H1 (cell line): ENCODE data around the gene C1orf210. TPM values are rescaled to one million over a fixed set of nuclear protein-coding genes. Genes with fewer than 3 reads are reported as not detected.

ENCODE experiments used
- CTCF ChIA-PET: fragments of 300-600 bp; sonication (Branson Sonifier 250); formaldehyde crosslinking; loops from one replicate; lab custom pipeline; 2021; ENCODE audit not compliant: partially characterized antibody; lab: Charles Lee
- POLR2A ChIA-PET: fragments of 300-600 bp; sonication (Branson Sonifier 250); formaldehyde crosslinking; loops from one replicate; lab custom pipeline; 2021; ENCODE audit warnings: inconsistent platforms; ENCODE audit not compliant: partially characterized antibody; lab: Charles Lee
- DNase-seq, 2 experiments: peaks; one replicate each; pipeline versions ENCODE4 v3.0.0 to v3.0.0-alpha.2; 2010 to 2022; ENCODE audit warnings: low spot score in 2 of 2, low read depth in 1 of 2, mixed read lengths in 1 of 2
- FAIRE-seq: peaks from 2 replicates; lab custom pipeline; 2011; peaks lifted over from hg19 to GRCh38; lab: Jason Lieb, UNC
- H2AFZ ChIP-seq: 2 replicates; pipeline ENCODE4 v1.8.1; 2012; ENCODE audit warnings: low read length, inconsistent platforms
- H2AK5ac ChIP-seq: 2 replicates; pipeline ENCODE4 v1.6.1; 2013; ENCODE audit warnings: low read depth, low read length
- H2BK120ac ChIP-seq: replicated peaks from 2 replicates; pipeline ENCODE3; 2013; ENCODE audit warnings: low read depth, low read length, inconsistent platforms
- H2BK12ac ChIP-seq: 2 replicates; pipeline ENCODE4 v1.6.1; 2013; ENCODE audit warnings: low read depth, low read length
- H2BK15ac ChIP-seq: 2 replicates; pipeline ENCODE4 v1.6.1; 2013; ENCODE audit warnings: low read length
- H2BK20ac ChIP-seq: 2 replicates; pipeline ENCODE4 v1.6.1; 2013; ENCODE audit warnings: low read length
- H2BK5ac ChIP-seq: 2 replicates; pipeline ENCODE4 v1.6.1; 2013; ENCODE audit warnings: low read depth, low read length
- H3K14ac ChIP-seq: 2 replicates; pipeline ENCODE4 v1.6.1; 2013; ENCODE audit warnings: inconsistent platforms; ENCODE audit not compliant: insufficient read length
- H3K18ac ChIP-seq: 2 replicates; pipeline ENCODE4 v1.6.1; 2013; ENCODE audit warnings: low read length; ENCODE audit errors: extremely low read depth
- H3K23ac ChIP-seq: 2 replicates; pipeline ENCODE4 v1.6.1; 2013; ENCODE audit warnings: inconsistent platforms; ENCODE audit not compliant: insufficient read length
- H3K23me2 ChIP-seq: 2 replicates; pipeline ENCODE4 v1.6.1; 2013; ENCODE audit warnings: low read depth, low read length
- H3K27ac ChIP-seq: 2 replicates; pipeline ENCODE4 v1.6.1; 2011; ENCODE audit warnings: low read depth, low read length, inconsistent platforms
- H3K27me3 ChIP-seq, 4 experiments: replicated peaks in 1 of 4; 1 replicate in 1 of 4; 2 replicates in 3 of 4; pipeline versions ENCODE4 v1.6.1 to v1.8.1; 2011 to 2013; ENCODE audit warnings: low read length in 3 of 4, mild to moderate bottlenecking in 3 of 4, inconsistent platforms in 2 of 4, mixed read lengths in 2 of 4, moderate library complexity in 1 of 4; ENCODE audit not compliant: control insufficient read depth in 3 of 4, insufficient read depth in 3 of 4; ENCODE audit errors: extremely low read depth in 1 of 4
- H3K36me3 ChIP-seq, 4 experiments: 2 replicates each; pipeline versions ENCODE4 v1.6.1 to v1.8.1; 2011 to 2013; ENCODE audit warnings: mild to moderate bottlenecking in 4 of 4, low read length in 3 of 4, moderate library complexity in 2 of 4, control low read depth in 1 of 4, inconsistent platforms in 1 of 4; ENCODE audit not compliant: insufficient read depth in 4 of 4, control insufficient read depth in 2 of 4
- H3K4ac ChIP-seq: replicated peaks from 2 replicates; pipeline ENCODE3; 2013; ENCODE audit warnings: low read length, low read depth, mixed read lengths, inconsistent platforms; ENCODE audit not compliant: insufficient read length
- H3K4me1 ChIP-seq, 4 experiments: replicated peaks in 1 of 4; 1 replicate in 1 of 4; 2 replicates in 3 of 4; pipeline versions ENCODE4 v1.6.1 to v1.8.1; 2011 to 2013; ENCODE audit warnings: low read length in 3 of 4, inconsistent platforms in 2 of 4, mixed read lengths in 1 of 4; ENCODE audit not compliant: insufficient read depth in 4 of 4, control insufficient read depth in 3 of 4
- H3K4me2 ChIP-seq, 2 experiments: 2 replicates each; pipeline versions ENCODE4 v1.6.1 to v1.8.1; 2011 to 2013; ENCODE audit warnings: low read depth in 2 of 2, low read length in 2 of 2, control low read depth in 1 of 2, inconsistent platforms in 1 of 2, mild to moderate bottlenecking in 1 of 2; ENCODE audit not compliant: insufficient read depth in 1 of 2
- H3K4me3 ChIP-seq, 4 experiments: fragments of 200-600, 300-600 bp in 1 of 4; sonication (generic), shearing (Covaris generic), sonication (Bioruptor Twin) in 1 of 4; 2 replicates each; pipeline versions ENCODE4 v1.5.1 to v1.8.1; 2011 to 2016; ENCODE audit warnings: low read length in 4 of 4, low read depth in 3 of 4, control low read depth in 2 of 4, inconsistent platforms in 2 of 4, mild to moderate bottlenecking in 2 of 4, mixed read lengths in 1 of 4, moderate library complexity in 1 of 4; ENCODE audit not compliant: insufficient read depth in 2 of 4; ENCODE audit errors: extremely low read depth in 1 of 4
- H3K56ac ChIP-seq: replicated peaks from 2 replicates; pipeline ENCODE3; 2013; ENCODE audit warnings: low read depth, mild to moderate bottlenecking, mixed read lengths, low read length, inconsistent platforms; ENCODE audit not compliant: insufficient read length
- H3K79me1 ChIP-seq: 2 replicates; pipeline ENCODE4 v1.6.1; 2013; ENCODE audit warnings: low read depth, low read length, control low read depth
- H3K79me2 ChIP-seq, 2 experiments: 2 replicates each; pipeline versions ENCODE4 v1.6.1 to v1.8.1; 2012 to 2013; ENCODE audit warnings: low read length in 2 of 2, mild to moderate bottlenecking in 2 of 2, inconsistent platforms in 1 of 2; ENCODE audit not compliant: insufficient read depth in 2 of 2, control insufficient read depth in 1 of 2
- H3K9ac ChIP-seq, 4 experiments: replicated peaks in 1 of 4; 1 replicate in 1 of 4; 2 replicates in 3 of 4; pipeline versions ENCODE4 v1.6.1 to v1.8.1; 2011 to 2013; ENCODE audit warnings: low read depth in 3 of 4, low read length in 3 of 4, control low read depth in 2 of 4, mild to moderate bottlenecking in 2 of 4, moderate library complexity in 2 of 4, inconsistent platforms in 1 of 4; ENCODE audit errors: extremely low read depth in 1 of 4
- H3K9me3 ChIP-seq, 2 experiments: 2 replicates each; pipeline versions ENCODE4 v1.6.1 to v1.8.1; 2012 to 2013; ENCODE audit warnings: mild to moderate bottlenecking in 2 of 2, moderate library complexity in 2 of 2, control low read depth in 1 of 2, inconsistent platforms in 1 of 2, low read depth in 1 of 2, low read length in 1 of 2, mixed read lengths in 1 of 2; ENCODE audit not compliant: insufficient read depth in 2 of 2
- H4K20me1 ChIP-seq, 2 experiments: replicated peaks in 1 of 2; 2 replicates each; pipeline versions ENCODE3 to v1.8.1; 2011 to 2013; ENCODE audit warnings: inconsistent platforms in 2 of 2, low read length in 2 of 2, mild to moderate bottlenecking in 1 of 2; ENCODE audit not compliant: insufficient read depth in 2 of 2, control insufficient read depth in 1 of 2
- H4K5ac ChIP-seq: 2 replicates; pipeline ENCODE4 v1.6.1; 2013; ENCODE audit warnings: low read length, low read depth, mixed read lengths, inconsistent platforms; ENCODE audit not compliant: insufficient read length
- H4K8ac ChIP-seq: 2 replicates; pipeline ENCODE4 v1.8.0; 2013; ENCODE audit warnings: mild to moderate bottlenecking, moderate library complexity, low read length, inconsistent platforms; ENCODE audit not compliant: insufficient read depth; ENCODE audit errors: extremely low read depth
- H4K91ac ChIP-seq: replicated peaks from 2 replicates; pipeline ENCODE3; 2013; ENCODE audit warnings: low read length, mixed read lengths, inconsistent platforms; ENCODE audit not compliant: insufficient read length
- ASH2L ChIP-seq: fragments of 200-600, 300-600 bp; sonication (generic); IDR thresholded peaks from one replicate; pipeline ENCODE4 v1.7.1; 2017; ENCODE audit warnings: low read length
- GABPA ChIP-seq: IDR thresholded peaks from 2 replicates; pipeline ENCODE4 v1.6.1; 2011; ENCODE audit warnings: mild to moderate bottlenecking, low read length, moderate library complexity, borderline replicate concordance; ENCODE audit not compliant: insufficient read depth
- GTF2F1 ChIP-seq: IDR thresholded peaks from 2 replicates; pipeline ENCODE4 v1.6.1; 2012; ENCODE audit warnings: low read depth, low read length, improper control_type of control experiment, borderline replicate concordance
- HDAC6 ChIP-seq: IDR thresholded peaks from one replicate; pipeline ENCODE4 v1.7.1; 2012; ENCODE audit warnings: low read depth, mild to moderate bottlenecking, inconsistent platforms, low read length, moderate library complexity
- JUND ChIP-seq: IDR thresholded peaks from 2 replicates; pipeline ENCODE4 v1.6.1; 2011; ENCODE audit warnings: mild to moderate bottlenecking, improper control_type of control experiment, low read length
- NANOG ChIP-seq: IDR thresholded peaks from 2 replicates; pipeline ENCODE4 v1.6.1; 2011; ENCODE audit warnings: low read length, low read depth, mild to moderate bottlenecking, inconsistent platforms; ENCODE audit not compliant: insufficient read depth, poor library complexity, severe bottlenecking
- PHF8 ChIP-seq: fragments of 200-600 bp; sonication (generic); conservative IDR thresholded peaks from 2 replicates; pipeline ENCODE4 v1.7.1; 2012; ENCODE audit warnings: low read depth, mild to moderate bottlenecking, inconsistent platforms, low read length, moderate library complexity
- POLR2AphosphoS5 ChIP-seq: IDR thresholded peaks from 2 replicates; pipeline ENCODE4 v1.6.1; 2011; ENCODE audit warnings: low read depth, low read length
- POU5F1 ChIP-seq: IDR thresholded peaks from 2 replicates; pipeline ENCODE4 v1.6.1; 2011; ENCODE audit warnings: low read depth, mild to moderate bottlenecking, low read length, moderate library complexity
- RBBP5 ChIP-seq: IDR thresholded peaks from 2 replicates; pipeline ENCODE4 v1.7.1; 2012; ENCODE audit warnings: low read depth, mild to moderate bottlenecking, inconsistent platforms, low read length, moderate library complexity, borderline replicate concordance
- RFX5 ChIP-seq: IDR thresholded peaks from 2 replicates; pipeline ENCODE4 v1.6.1; 2011; ENCODE audit warnings: low read depth, low read length, improper control_type of control experiment, borderline replicate concordance
- SIN3A ChIP-seq, 2 experiments: IDR thresholded peaks in 1 of 2; conservative IDR thresholded peaks in 1 of 2; 2 replicates each; pipeline ENCODE4 v1.6.1; 2011 to 2012; ENCODE audit warnings: low read length in 2 of 2, improper control_type of control experiment in 1 of 2, low read depth in 1 of 2, mild to moderate bottlenecking in 1 of 2
- SUZ12 ChIP-seq: fragments of 200-600 bp; sonication (generic); IDR thresholded peaks from 2 replicates; pipeline ENCODE4 v1.6.1; 2012; ENCODE audit warnings: mild to moderate bottlenecking, inconsistent platforms, low read length, moderate library complexity, mixed read lengths
- TBP ChIP-seq: IDR thresholded peaks from 2 replicates; pipeline ENCODE4 v1.6.1; 2011; ENCODE audit warnings: low read depth, low read length, improper control_type of control experiment
- TEAD4 ChIP-seq: IDR thresholded peaks from 2 replicates; pipeline ENCODE4 v1.6.1; 2012; ENCODE audit warnings: low read depth, low read length, inconsistent platforms, mixed read lengths
- WGBS, 2 experiments: shearing (Covaris generic) in 1 of 2; methylation state at CpG; one replicate each; pipeline versions ENCODE4 v1.1.6 to v1.1.7; 2013 to 2015; ENCODE audit warnings: low lambda C conversion rate in 2 of 2, mixed read lengths in 2 of 2, inconsistent platforms in 1 of 2, low coverage in 1 of 2, missing lambda C conversion rate in 1 of 2; ENCODE audit not compliant: insufficient replicate concordance in 2 of 2, insufficient coverage in 1 of 2, insufficient read length in 1 of 2; ENCODE audit errors: extremely low coverage in 1 of 2, missing lambda C conversion rate in 1 of 2; 5-methylcytosine and 5-hydroxymethylcytosine counted together
- polyA plus RNA-seq, 7 experiments: library from polyadenylated mRNA; depleted of rRNA in 3 of 7; stranded (reverse) in 5 of 7; unstranded in 2 of 7; fragments of >200 nt in 5 of 7; fragments of 200-250 nt in 2 of 7; gene quantifications; 1 replicate in 5 of 7; 2 replicates in 1 of 7; 4 replicates in 1 of 7; pipeline versions ENCODE4 v1.2.1 to v1.2.3, GENCODE V29; 2011 to 2013; ENCODE audit warnings: missing spikeins in 2 of 7, mixed read lengths in 2 of 7
- total RNA-seq: library from RNA; stranded (reverse); fragmentation: NEBNext Ultra II Directional; extraction: Animal tissue kit (Norgen Biotek cat#: 25700); gene quantifications from 2 replicates; pipeline ENCODE4 v1.2.1, GENCODE V29; 2021

The C1orf210 gene
- total and polyA plus RNA-seq, 2 of the 8 experiments (the other 6 are each of a cell fraction or from before 2014, with no cell fraction given) = 12.0 to 27.9 TPM

- DNase-seq (no peak), FAIRE-seq (no peak)
- Histone ChIP-seq H4K8ac (no peak overlapping the region), H2BK15ac (no peak overlapping the region), H4K5ac (no peak overlapping the region), H4K91ac (no peak overlapping the region), H3K56ac (no peak overlapping the region), H2AK5ac (no peak overlapping the region), H3K27ac (no peak overlapping the region), H3K79me2 (no peaks in the 10 kb centered on the region), H3K4ac (no peak overlapping the region), H2BK120ac (no peak overlapping the region), H3K4me2 (no peak overlapping the region), H3K36me3 (no peaks in the 10 kb centered on the region), H3K27me3 (no peaks in the 10 kb centered on the region), H4K20me1 (no peaks in the 10 kb centered on the region), H2AFZ (no peak overlapping the region), H2BK12ac (no peak overlapping the region), H3K9me3 (peaks cover 23 to 44% of the 10 kb centered on the region in 2 experiments), H2BK5ac (no peak overlapping the region), H3K23me2 (no peaks in the 10 kb centered on the region), H3K4me3 (no peak overlapping the region), H3K23ac (no peak overlapping the region), H3K79me1 (no peaks in the 10 kb centered on the region), H3K18ac (no peak overlapping the region), H3K14ac (no peak overlapping the region), H3K9ac (no peak overlapping the region), H2BK20ac (no peak overlapping the region), H3K4me1 (no peaks in the 10 kb centered on the region)
- ChIA-PET CTCF (interaction anchor here (0.6 to 2.8 kb wide), 2 partner anchors 12 to 168 kb away, joined by 3 to 7 read pairs; no protein-coding TSS in a partner anchor), POLR2A (no interaction called here)
- WGBS, 2 experiments = 89% methylated on average over 3 of the region's 3 CpGs; no CpG with 5 or more reads in 1 of the 2 experiments
- TF ChIP-seq GTF2F1 (no peak), PHF8 (no peak), RFX5 (no peak), TBP (no peak), HDAC6 (no peak), RBBP5 (no peak), NANOG (no peak), SIN3A (conservative IDR thresholded peaks at IDR 0.05 in 1 of 2, IDR thresholded peaks at IDR 0.05 in 1 of 2; ENCODE audit: low read depth in 1 of 2, low read length in 2 of 2) (no peak), JUND (no peak), GABPA (no peak), POU5F1 (no peak), ASH2L (no peak), SUZ12 (no peak), TEAD4 (no peak), POLR2AphosphoS5 (no peak)
Observed at GRCh38 chr1:43250351-43250761, 35.0 kb downstream of the C1orf210 start.
